GM18519 (cell line): ENCODE data around the gene FPR2.
"Not testable (repeated sequence)": the region's sequence is repeated elsewhere in the genome, so short reads cannot be mapped to it uniquely, and the experiment has no call there.

Source experiments
- ATAC-seq: cut with Tn5 transposase; IDR thresholded peaks from one replicate; pipeline ENCODE4 v1.9.1; 2021; ENCODE audit warnings: mild to moderate bottlenecking, moderate library complexity; ENCODE audit not compliant: unreplicated experiment, low FRiP score

Gene FPR2

GRCh38 chr19:51739466-51740213, 21.3 kb upstream of the FPR2 start:
- no peak for ATAC-seq

- ATAC-seq, result no peak
These were observed 20.6 kb upstream of the FPR2 start for GRCh38 chr19:51740356-51740755.

DNA sequence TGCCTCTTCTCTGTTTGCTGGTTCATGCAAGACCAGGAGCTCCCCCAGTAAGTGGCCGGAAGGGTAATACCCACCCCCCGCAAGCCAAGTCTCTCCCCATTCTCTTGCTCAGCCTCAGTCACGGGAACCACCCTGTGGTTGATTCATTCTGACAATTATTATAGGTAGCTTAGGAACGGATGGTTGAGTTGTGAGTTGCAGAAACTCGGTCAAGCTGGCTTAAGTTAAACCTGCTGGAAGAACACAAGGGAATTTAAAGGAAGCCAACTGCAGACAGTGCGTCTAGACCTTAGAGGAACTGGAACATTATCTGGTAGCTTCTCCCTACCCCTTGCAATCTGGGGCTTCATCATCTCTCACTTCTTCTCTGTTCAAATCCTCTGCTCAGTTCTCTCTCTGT, 18.2 kb upstream of the FPR2 start:
- no peak for ATAC-seq

GRCh38 chr19:51743405-51743804, 17.6 kb upstream of the FPR2 start:
- no peak for ATAC-seq

- ATAC-seq, result no peak
These were observed 14.2 kb upstream of the FPR2 start for GRCh38 chr19:51746731-51747130.

GRCh38 chr19:51749979-51750378, 11.0 kb upstream of the FPR2 start:
- no peak for ATAC-seq

DNA sequence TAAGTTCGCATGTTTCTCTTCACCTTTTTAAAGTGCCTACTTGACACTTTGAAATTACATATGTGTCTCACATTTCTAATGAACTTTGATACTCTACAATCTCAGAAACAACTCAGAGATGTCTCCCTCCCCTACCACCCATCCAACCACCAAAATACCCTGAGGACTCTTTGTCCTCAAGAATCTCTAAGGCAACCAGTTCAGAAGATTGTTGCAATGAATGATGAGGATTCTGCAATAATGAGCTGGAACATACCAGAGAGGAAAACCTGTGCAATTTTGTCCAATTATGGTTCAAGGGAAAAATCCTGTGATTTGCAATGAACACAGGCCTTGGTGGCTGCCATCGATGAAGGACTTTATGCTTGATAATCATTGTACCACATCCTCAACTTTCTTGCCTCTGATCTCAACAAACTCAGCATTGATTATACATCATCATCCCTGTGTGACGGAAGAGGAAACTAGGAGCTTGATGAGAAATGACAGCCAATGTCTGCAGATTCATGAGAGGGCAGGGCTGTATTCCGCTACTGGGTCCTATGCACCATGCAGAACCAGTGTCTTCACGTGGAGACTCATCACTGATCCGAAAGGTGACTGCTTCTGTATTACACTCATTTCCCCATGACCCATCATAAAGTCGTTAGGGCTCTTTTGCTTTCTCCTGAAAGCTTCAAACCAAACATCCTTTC, 10.4 kb upstream of the FPR2 start:
- ATAC-seq, result no peak

DNA sequence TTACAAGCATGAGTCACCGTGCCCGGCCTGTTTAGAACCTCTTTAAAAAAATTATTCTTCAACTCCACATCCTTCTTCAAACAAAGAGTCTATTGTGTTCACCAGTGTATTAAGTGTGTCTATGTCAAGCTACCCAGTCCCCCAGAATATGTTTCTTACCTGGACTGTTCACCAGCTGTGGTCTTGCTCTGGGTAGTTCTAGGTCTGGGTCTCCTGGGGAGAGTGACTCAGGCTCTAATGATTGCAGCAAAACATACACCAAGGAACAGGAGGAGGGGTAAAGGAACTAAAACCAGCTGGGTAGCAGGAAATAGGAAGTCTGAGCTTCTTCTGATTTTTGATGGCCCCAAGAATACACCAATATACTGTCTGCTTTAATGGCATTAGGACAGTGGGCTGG, 9.3 kb upstream of the FPR2 start, which contains the start of gene FPR1:
Gene FPR1 (minus strand): TSS at position 224 of the 400 bp plus-strand sequence. CDS start 4,884 bp downstream, outside the sequence.
- ATAC-seq, result no peak

DNA sequence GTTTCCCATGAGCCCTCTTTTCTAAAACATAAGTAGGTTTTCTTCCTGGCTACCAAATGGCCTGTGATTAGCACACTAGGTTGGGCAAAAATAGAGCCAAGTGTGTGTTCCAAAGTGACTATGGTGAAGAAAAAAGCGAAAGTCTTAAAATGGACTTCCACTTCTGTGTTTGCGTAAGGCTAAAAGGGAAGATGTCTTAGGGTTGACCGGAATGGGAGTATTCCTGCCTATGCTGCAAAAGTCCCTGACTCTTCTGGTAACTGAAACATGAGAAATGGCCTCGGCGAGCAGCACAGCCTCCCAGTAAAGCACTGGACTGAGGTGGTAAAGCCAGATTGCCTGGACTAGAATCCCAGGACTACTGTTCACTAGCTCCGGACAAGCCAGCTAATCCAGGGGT, 6.9 kb upstream of the FPR2 start:
- ATAC-seq, result no peak

DNA sequence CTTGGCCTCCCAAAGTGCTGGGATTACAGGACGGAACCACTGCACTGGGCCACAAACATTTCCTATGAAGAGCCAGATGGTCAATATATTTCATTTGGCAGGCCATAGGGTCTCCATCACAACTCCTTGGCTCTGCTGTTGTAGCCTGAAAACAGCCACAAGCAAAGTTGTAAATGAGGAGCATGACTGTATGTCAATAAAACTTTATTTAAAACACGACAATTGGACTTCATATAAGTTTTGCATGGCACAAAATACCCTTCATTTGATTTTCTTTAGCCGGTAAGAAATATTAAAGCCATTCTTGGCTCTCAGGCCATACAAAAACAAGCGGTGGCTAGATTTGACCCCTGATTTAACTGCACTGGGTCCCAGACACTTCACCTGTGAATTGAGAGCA, 6.2 kb upstream of the FPR2 start:
- ATAC-seq, result no peak

DNA sequence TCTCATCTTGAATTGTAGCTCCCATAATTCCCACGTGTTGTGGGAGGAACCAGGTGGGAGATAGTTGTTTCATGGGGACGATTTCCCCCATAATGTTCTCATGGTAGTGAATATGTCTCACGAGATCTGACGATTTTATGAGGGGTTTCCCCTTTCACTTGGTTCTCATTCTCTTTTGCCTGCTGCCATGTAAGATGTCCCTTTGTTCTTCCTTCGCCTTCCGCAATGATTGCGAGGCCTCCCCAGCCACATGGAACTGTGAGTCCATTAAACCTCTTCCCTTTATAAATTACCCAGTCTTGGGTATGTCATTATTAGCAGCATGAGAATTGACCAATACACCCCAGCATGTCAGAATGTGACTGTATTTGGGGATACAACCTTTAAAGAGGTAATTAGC, 5.4 kb upstream of the FPR2 start:
- ATAC-seq, result no peak

DNA sequence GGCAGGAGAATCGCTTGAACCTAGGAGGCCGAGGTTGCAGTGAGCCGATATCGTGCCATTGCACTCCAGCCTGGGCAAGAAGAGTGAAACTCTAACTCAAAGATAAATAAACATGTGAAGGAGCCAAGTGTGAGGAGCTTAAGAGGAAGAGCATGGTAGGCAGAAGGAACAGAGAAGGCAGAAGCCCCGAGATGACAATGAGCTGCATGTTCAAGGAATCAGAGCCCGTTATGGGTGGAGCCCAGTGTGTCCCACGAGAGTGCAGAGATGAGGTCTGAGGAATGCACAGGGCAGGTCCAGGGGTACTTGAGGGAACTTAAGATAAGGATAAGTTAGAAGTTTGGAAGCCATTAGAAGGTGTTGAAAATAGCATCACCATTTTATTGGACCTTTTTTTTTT, 716 bp downstream of the FPR2 start:
- ATAC-seq, result no peak

- ATAC-seq, result no peak
These were observed 4.1 kb downstream of the FPR2 start for GRCh38 chr19:51765086-51765485.

DNA sequence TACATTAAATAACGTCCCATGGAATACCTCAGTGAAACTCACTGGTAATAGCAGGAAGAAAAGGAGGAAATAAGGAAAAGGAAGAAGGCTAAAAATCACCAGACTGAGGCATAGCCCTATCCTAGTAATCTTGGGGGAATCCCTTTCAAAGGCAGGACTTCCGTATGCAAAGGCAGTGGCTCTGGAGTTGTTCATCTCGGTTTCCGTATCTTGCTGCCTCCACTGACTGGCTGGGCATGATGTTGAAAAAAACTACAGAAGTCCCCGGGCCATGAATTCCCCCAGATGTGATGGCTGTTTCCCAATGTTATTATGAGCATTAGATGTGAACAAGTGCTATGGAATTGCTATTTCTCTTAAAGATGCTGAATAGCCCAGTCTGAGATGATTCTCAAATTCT, 5.5 kb downstream of the FPR2 start:
- no peak for ATAC-seq

- no peak for ATAC-seq
These were observed 10.6 kb downstream of the FPR2 start for GRCh38 chr19:51771376-51772130.

DNA sequence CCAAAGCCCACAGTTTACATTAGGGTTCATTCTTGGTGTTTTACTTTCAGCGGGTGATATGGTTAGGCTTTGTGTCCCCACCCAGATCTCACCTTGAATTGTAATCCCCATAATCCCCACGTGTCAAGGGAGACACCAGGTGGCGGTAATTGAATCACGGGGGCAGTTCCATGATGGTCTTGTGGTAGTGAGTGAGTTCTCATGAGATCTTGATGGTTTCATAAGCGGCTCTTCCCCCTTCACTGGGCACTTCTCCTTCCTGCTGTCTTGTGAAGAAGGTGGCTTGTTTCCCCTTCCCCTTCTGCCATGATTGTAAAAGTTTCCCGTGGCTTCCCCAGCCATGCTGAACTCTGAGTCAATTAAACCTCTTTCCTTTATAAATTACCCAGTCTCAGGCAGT, 12.0 kb downstream of the FPR2 start:
- ATAC-seq, result no peak

DNA sequence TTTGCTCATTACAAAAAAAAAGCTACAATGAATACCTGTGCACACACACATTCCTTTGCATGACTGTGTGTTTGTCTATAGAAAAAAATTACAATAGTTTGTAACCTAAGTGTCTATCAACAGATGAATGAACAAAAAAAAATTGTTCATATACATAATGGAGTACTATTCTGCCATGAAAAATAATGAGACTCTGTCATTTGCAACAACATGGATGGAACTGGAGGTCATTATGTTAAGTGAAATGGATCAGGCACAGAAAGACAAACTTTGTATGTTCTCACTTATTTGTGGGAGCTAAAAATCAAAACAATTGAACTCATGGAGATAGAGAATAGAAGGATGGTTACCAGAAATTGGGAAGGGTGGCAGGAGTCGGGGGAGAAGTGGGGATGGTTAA, 15.6 kb downstream of the FPR2 start:
- ATAC-seq, result not testable (repeated sequence)

DNA sequence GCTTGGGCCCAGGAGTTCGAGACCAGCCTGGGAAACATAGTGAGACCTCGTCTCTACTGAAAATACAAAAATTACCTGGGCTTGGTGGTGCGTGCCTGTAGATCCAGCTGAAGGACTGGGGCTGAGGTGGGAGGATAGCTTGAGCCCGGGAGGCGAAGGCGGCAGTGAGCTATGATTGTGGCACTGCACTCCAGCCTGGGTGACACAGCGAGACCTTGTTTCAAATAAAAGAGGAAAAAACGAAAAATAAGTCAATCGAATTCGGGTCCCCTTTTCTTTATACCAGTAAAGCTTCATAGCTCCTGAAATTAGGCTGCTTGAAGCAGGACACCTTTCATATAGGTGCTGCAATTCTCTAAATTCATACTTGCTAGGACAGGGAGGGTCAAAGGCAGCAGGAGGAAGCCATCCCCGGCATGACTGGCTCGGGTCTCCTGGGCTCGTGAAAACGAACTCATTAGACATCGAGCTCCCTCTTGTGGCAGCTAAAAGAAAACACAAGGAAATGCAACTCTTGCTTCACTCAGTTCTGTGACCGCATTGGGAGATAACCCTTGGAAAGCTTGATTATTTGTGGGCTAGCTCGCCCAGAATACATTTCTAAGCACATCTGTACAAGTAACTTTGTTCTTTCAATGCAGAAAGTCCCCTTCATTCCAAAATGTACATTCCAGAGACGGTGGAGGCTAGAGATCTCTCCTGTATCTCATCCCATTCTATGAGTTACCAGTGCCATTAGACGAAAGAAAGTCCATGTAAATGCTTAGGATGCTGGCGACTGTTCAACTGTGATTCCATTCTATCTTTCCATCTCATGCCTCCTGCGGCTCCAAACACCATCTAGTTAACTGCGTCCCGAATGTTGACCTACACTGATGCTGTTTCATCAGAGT, 16.8 kb downstream of the FPR2 start:
- no peak for ATAC-seq

DNA sequence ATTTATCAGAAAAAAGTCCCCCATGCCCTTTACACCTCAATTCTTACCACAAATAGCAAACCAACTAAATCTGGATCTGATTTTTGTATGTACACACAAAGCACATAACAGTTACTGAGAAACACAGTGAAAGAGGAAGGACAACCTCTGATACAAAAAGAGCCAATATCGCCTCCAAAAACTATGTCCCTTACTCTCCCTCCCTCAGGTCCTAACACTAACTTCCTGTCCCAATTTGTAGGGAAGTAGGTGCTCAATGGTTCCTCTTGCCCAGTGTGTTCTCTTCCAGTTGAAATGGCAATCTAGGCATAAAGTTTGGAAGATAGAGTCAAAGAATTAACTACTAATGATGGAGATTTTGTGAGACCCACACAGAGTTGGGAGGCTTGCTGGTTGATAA, 18.2 kb downstream of the FPR2 start:
- no peak for ATAC-seq

- ATAC-seq, result no peak
These were observed 18.7 kb downstream of the FPR2 start for GRCh38 chr19:51779703-51780102.
